ENCODE results near the gene HFE.
"Not testable (repeated sequence)": the region's sequence is repeated elsewhere in the genome, so short reads cannot be mapped to it uniquely, and the experiment has no call there.

- TF ChIP-seq CTCF, POLR2A, EP300 (IDR thresholded peaks at IDR 0.05): not testable (repeated sequence)
Measured at GRCh38 chr6:26081096-26081495, 6.1 kb upstream of the HFE start.
